ENCODE measurements around the gene STXBP1. TPM values are rescaled to one million over a fixed set of nuclear protein-coding genes. Genes with fewer than 3 reads are reported as not detected.

STXBP1 gene
- polyA plus RNA-seq, 3 donors, result 0.27 to 0.59 TPM; not detected in 1

GRCh38 chr9:127730262-127730661, 118.2 kb downstream of the STXBP1 start:
- peaks cover 0 to 6% (median 3%) of the 10 kb centered on the region in 3 donors for H3K27me3 Mint-ChIP-seq (ENCODE audit: low read depth in 3 of 3)

DNA sequence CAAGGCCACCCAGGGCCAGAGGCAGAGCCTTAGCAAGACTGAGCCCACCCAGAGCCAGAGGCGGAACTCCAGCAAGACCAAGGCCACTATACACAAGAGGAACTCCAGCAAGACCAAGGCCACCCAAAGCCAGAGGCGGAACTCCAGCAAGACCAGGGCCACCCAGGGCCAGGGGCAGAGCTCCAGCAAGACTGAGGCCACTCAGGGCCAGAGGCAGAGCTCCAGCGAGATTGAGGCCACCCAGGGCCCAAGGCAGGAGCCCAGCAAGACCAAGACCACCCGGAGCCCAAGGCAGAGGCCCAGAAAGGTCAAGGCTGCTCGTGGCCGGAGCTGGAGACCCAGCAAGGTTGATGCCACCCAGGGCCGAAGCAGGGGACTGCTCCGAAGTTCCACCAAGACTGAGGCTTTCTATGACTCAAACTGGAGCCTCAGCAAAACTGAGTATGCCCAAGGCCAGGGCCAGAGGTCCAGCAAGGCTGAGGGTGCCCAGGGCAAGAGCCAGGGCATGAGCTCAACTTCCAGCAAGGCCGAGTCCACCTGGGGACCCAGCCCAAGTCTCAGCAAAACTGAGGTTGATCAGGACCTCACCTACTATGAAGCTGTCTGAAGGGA, 118.8 kb downstream of the STXBP1 start:
- no peaks in the 10 kb centered on the region for H3K27me3 ChIP-seq (ENCODE audit: control insufficient read depth in 2 of 2, insufficient read depth in 2 of 2, low read length in 2 of 2)
- peaks cover 38% of the 10 kb centered on the region for H4K20me1 ChIP-seq (ENCODE audit: insufficient read depth, low read length)
- intact Hi-C loops (cut with micrococcal nuclease), result loop anchor here in 1 of 2 donors (5.0 kb wide), 1 partner anchor 139 kb away; no protein-coding TSS in a partner anchor
- no peak for DNase-seq
- Mint-ChIP-seq H3K27me3 (ENCODE audit: low read depth in 3 of 3) (peaks cover 0 to 6% (median 2%) of the 10 kb centered on the region in 3 donors), H3K4me3 (peak overlapping the region in 1 of 2 donors; percentile 24), H3K36me3 (peaks cover 16 to 32% of the 10 kb centered on the region in 2 donors), H3K4me1 (peaks cover 17% of the 10 kb centered on the region), H3K27ac (peak overlapping the region in 2 of 7 donors; percentile 16 to 50), H3K9me3 (no peaks in the 10 kb centered on the region)
- no peak overlapping the region for H3K9ac ChIP-seq (ENCODE audit: insufficient read depth, low read length, poor library complexity, severe bottlenecking)
- H3K4me2 ChIP-seq (replicated peaks; ENCODE audit: extremely low read depth, low read length, poor library complexity, severe bottlenecking), result no peak overlapping the region
- no peak overlapping the region for H2AFZ ChIP-seq (ENCODE audit: insufficient read depth, low read depth, low read length, poor library complexity, severe bottlenecking)
- H3K36me3 ChIP-seq (replicated peaks in 1 of 2; ENCODE audit: control insufficient read depth in 1 of 2, insufficient read depth in 2 of 2, low read length in 2 of 2), result peaks cover 16 to 32% of the 10 kb centered on the region in 2 donors
- no peaks in the 10 kb centered on the region for H3K9me3 ChIP-seq (replicated peaks in 1 of 2; ENCODE audit: control insufficient read depth in 1 of 2, insufficient read depth in 1 of 2, low read length in 2 of 2)
- H3K27ac ChIP-seq (ENCODE audit: low read depth in 1 of 2, low read length in 2 of 2), result no peak overlapping the region
- no peak overlapping the region for H3K4me3 ChIP-seq (replicated peaks in 1 of 3; ENCODE audit: low read depth in 2 of 3, low read length in 3 of 3)
- WGBS (ENCODE audit: insufficient coverage), result over 99% methylated on average over 8 of the region's 9 CpGs
- TF ChIP-seq, protein P1, sequence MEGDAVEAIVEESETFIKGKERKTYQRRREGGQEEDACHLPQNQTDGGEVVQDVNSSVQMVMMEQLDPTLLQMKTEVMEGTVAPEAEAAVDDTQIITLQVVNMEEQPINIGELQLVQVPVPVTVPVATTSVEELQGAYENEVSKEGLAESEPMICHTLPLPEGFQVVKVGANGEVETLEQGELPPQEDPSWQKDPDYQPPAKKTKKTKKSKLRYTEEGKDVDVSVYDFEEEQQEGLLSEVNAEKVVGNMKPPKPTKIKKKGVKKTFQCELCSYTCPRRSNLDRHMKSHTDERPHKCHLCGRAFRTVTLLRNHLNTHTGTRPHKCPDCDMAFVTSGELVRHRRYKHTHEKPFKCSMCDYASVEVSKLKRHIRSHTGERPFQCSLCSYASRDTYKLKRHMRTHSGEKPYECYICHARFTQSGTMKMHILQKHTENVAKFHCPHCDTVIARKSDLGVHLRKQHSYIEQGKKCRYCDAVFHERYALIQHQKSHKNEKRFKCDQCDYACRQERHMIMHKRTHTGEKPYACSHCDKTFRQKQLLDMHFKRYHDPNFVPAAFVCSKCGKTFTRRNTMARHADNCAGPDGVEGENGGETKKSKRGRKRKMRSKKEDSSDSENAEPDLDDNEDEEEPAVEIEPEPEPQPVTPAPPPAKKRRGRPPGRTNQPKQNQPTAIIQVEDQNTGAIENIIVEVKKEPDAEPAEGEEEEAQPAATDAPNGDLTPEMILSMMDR (IDR thresholded peaks at IDR 0.05), result no peak
- peaks cover 19 to 23% of the 10 kb centered on the region in 2 donors for H3K4me1 ChIP-seq (ENCODE audit: control insufficient read depth in 1 of 2, insufficient read depth in 2 of 2, low read length in 2 of 2)
- no peaks in the 10 kb centered on the region for H3K79me2 ChIP-seq (ENCODE audit: insufficient read depth, low read length)

More at GRCh38 chr9:127730262-127730661, 118.2 kb downstream of the STXBP1 start:
- Histone ChIP-seq H3K27me3 (ENCODE audit: control insufficient read depth in 2 of 2, insufficient read depth in 2 of 2, low read length in 2 of 2) (no peaks in the 10 kb centered on the region), H3K9ac (ENCODE audit: insufficient read depth, low read length, poor library complexity, severe bottlenecking) (no peak overlapping the region), H4K20me1 (ENCODE audit: insufficient read depth, low read length) (peaks cover 38% of the 10 kb centered on the region), H3K27ac (ENCODE audit: low read depth in 1 of 2, low read length in 2 of 2) (no peak overlapping the region), H3K4me3 (replicated peaks in 1 of 3; ENCODE audit: low read depth in 2 of 3, low read length in 3 of 3) (no peak overlapping the region), H3K79me2 (ENCODE audit: insufficient read depth, low read length) (no peaks in the 10 kb centered on the region), H3K4me1 (ENCODE audit: control insufficient read depth in 1 of 2, insufficient read depth in 2 of 2, low read length in 2 of 2) (peaks cover 13 to 17% of the 10 kb centered on the region in 2 donors), H2AFZ (ENCODE audit: insufficient read depth, low read depth, low read length, poor library complexity, severe bottlenecking) (no peak overlapping the region), H3K36me3 (replicated peaks in 1 of 2; ENCODE audit: control insufficient read depth in 1 of 2, insufficient read depth in 2 of 2, low read length in 2 of 2) (peaks cover 16 to 32% of the 10 kb centered on the region in 2 donors), H3K4me2 (replicated peaks; ENCODE audit: extremely low read depth, low read length, poor library complexity, severe bottlenecking) (no peak overlapping the region), H3K9me3 (replicated peaks in 1 of 2; ENCODE audit: control insufficient read depth in 1 of 2, insufficient read depth in 1 of 2, low read length in 2 of 2) (no peaks in the 10 kb centered on the region)
- Mint-ChIP-seq H3K9me3 (no peaks in the 10 kb centered on the region), H3K4me1 (peaks cover 13% of the 10 kb centered on the region), H3K27ac (peak overlapping the region in 1 of 7 donors; percentile 16), H3K4me3 (peak overlapping the region in 1 of 2 donors; percentile 24), H3K36me3 (peaks cover 16 to 32% of the 10 kb centered on the region in 2 donors)
- intact Hi-C loops (cut with micrococcal nuclease), result loop anchor here in 1 of 2 donors (5.0 kb wide), 1 partner anchor 138 kb away; no protein-coding TSS in a partner anchor
- WGBS (ENCODE audit: insufficient coverage), result 100% methylated on average over 3 of the region's 9 CpGs
- TF ChIP-seq, protein P1 (IDR thresholded peaks at IDR 0.05), result no peak
- DNase-seq, result no peak
